Measurements from ENCODE around the gene TRIM2.

TRIM2 gene

DNA sequence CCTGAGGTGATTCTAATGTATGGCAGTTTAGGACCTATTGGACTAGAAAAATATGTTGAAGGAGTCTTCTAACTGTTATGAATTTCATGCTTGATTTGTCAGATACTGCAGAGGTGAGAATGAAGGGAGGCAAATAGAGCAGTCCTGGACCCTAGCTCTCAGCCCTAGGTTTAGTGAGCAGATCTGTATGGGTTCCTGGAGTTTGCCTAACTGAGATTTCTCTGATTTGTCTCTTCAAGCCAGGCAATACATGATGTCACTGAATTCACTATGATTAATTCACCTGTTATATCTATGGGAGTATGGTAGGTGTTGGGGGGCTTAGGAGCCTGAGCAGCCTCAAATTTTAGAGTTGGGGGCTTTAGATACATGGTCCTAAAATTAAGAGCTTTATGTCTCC, 142.9 kb downstream of the TRIM2 start:
- Histone ChIP-seq H3K4me2 (ENCODE audit: low read depth, low read length) (no peak overlapping the region), H2AFZ (ENCODE audit: low read length) (no peak overlapping the region), H3K9me3 (replicated peaks; ENCODE audit: insufficient read depth, low read length) (no peaks in the 10 kb centered on the region), H3K9ac (ENCODE audit: low read length) (no peak overlapping the region), H4K20me1 (ENCODE audit: insufficient read depth, low read length) (no peaks in the 10 kb centered on the region), H3K79me2 (ENCODE audit: low read length) (peaks cover 26% of the 10 kb centered on the region), H3F3A (ENCODE audit: insufficient read depth, low read length) (0 out of 2 replicates have a peak, but pooled peaks cover 7% of the 10 kb centered on the region), H3K4me3 (ENCODE audit: low read length) (no peak overlapping the region), H3K36me3 (replicated peaks; ENCODE audit: insufficient read depth, low read length) (no peaks in the 10 kb centered on the region), H3K27me3 (replicated peaks; ENCODE audit: insufficient read depth, low read length) (no peaks in the 10 kb centered on the region), H3K4me1 (ENCODE audit: low read length) (peaks cover 6% of the 10 kb centered on the region; the same call in 1 of the 2 replicates), H3K27ac (ENCODE audit: low read length) (no peak overlapping the region), H3K9me2 (replicated peaks; ENCODE audit: insufficient read depth, low read length) (no peaks in the 10 kb centered on the region)
- TF ChIP-seq EZH2phosphoT487 (IDR thresholded peaks at IDR 0.05; ENCODE audit: low read length) (no peak), EZH2 (optimal IDR thresholded peaks at IDR 0.05; ENCODE audit: low read depth, low read length) (no peak)
- no peak for DNase-seq

- Histone ChIP-seq H3K9me2 (replicated peaks; ENCODE audit: insufficient read depth, low read length) (no peaks in the 10 kb centered on the region), H3K27me3 (replicated peaks; ENCODE audit: insufficient read depth, low read length) (no peaks in the 10 kb centered on the region), H4K20me1 (ENCODE audit: insufficient read depth, low read length) (no peaks in the 10 kb centered on the region), H3K4me2 (ENCODE audit: low read depth, low read length) (no peak overlapping the region), H3K36me3 (replicated peaks; ENCODE audit: insufficient read depth, low read length) (no peaks in the 10 kb centered on the region), H3F3A (ENCODE audit: insufficient read depth, low read length) (0 out of 2 replicates have a peak, but pooled peaks cover 7% of the 10 kb centered on the region), H2AFZ (ENCODE audit: low read length) (no peak overlapping the region), H3K9ac (ENCODE audit: low read length) (no peak overlapping the region), H3K4me3 (ENCODE audit: low read length) (no peak overlapping the region), H3K27ac (ENCODE audit: low read length) (no peak overlapping the region), H3K4me1 (ENCODE audit: low read length) (0 out of 2 replicates have a peak, but pooled peaks cover 6% of the 10 kb centered on the region), H3K79me2 (ENCODE audit: low read length) (peaks cover 26% of the 10 kb centered on the region), H3K9me3 (replicated peaks; ENCODE audit: insufficient read depth, low read length) (no peaks in the 10 kb centered on the region)
- DNase-seq: no peak
- TF ChIP-seq EZH2 (optimal IDR thresholded peaks at IDR 0.05; ENCODE audit: low read depth, low read length) (no peak), EZH2phosphoT487 (IDR thresholded peaks at IDR 0.05; ENCODE audit: low read length) (no peak), CTCF (IDR thresholded peaks at IDR 0.05; ENCODE audit: low read length) (no peak)
Observed at GRCh38 chr4:153348006-153348405, 143.8 kb downstream of the TRIM2 start.

GRCh38 chr4:153349206-153349805, 145.1 kb downstream of the TRIM2 start:
- H3K9ac ChIP-seq (ENCODE audit: low read length): no peak overlapping the region
- H3F3A ChIP-seq (ENCODE audit: insufficient read depth, low read length): 0 out of 2 replicates have a peak, but pooled peaks cover 7% of the 10 kb centered on the region
- no peaks in the 10 kb centered on the region for H3K9me3 ChIP-seq (replicated peaks; ENCODE audit: insufficient read depth, low read length)
- 0 out of 2 replicates have a peak, but pooled peaks cover 6% of the 10 kb centered on the region for H3K4me1 ChIP-seq (ENCODE audit: low read length)
- no peak overlapping the region for H3K4me3 ChIP-seq (ENCODE audit: low read length)
- H3K27ac ChIP-seq (ENCODE audit: low read length): no peak overlapping the region
- DNase-seq: no peak
- no peak overlapping the region for H3K4me2 ChIP-seq (ENCODE audit: low read depth, low read length)
- no peaks in the 10 kb centered on the region for H3K27me3 ChIP-seq (replicated peaks; ENCODE audit: insufficient read depth, low read length)
- TF ChIP-seq CTCF (IDR thresholded peaks at IDR 0.05; ENCODE audit: low read length) (no peak), EZH2phosphoT487 (IDR thresholded peaks at IDR 0.05; ENCODE audit: low read length) (no peak), EZH2 (optimal IDR thresholded peaks at IDR 0.05; ENCODE audit: low read depth, low read length) (no peak)
- H3K9me2 ChIP-seq (replicated peaks; ENCODE audit: insufficient read depth, low read length): no peaks in the 10 kb centered on the region
- H2AFZ ChIP-seq (ENCODE audit: low read length): no peak overlapping the region
- H3K79me2 ChIP-seq (ENCODE audit: low read length): peaks cover 26% of the 10 kb centered on the region
- no peaks in the 10 kb centered on the region for H4K20me1 ChIP-seq (ENCODE audit: insufficient read depth, low read length)
- no peaks in the 10 kb centered on the region for H3K36me3 ChIP-seq (replicated peaks; ENCODE audit: insufficient read depth, low read length)

GRCh38 chr4:153362184-153362583, 157.9 kb downstream of the TRIM2 start:
- no peaks in the 10 kb centered on the region for H3F3A ChIP-seq (ENCODE audit: insufficient read depth, low read length)
- H3K27me3 ChIP-seq (replicated peaks; ENCODE audit: insufficient read depth, low read length): no peaks in the 10 kb centered on the region
- H4K20me1 ChIP-seq (ENCODE audit: insufficient read depth, low read length): no peaks in the 10 kb centered on the region
- H3K9me2 ChIP-seq (replicated peaks; ENCODE audit: insufficient read depth, low read length): no peaks in the 10 kb centered on the region
- H3K79me2 ChIP-seq (ENCODE audit: low read length): no peaks in the 10 kb centered on the region
- no peaks in the 10 kb centered on the region for H3K9me3 ChIP-seq (replicated peaks; ENCODE audit: insufficient read depth, low read length)
- H3K4me1 ChIP-seq (ENCODE audit: low read length): no peaks in the 10 kb centered on the region
- no peak overlapping the region for H3K27ac ChIP-seq (ENCODE audit: low read length)
- no peak overlapping the region for H3K4me2 ChIP-seq (ENCODE audit: low read depth, low read length)
- no peak for DNase-seq
- H3K4me3 ChIP-seq (ENCODE audit: low read length): no peak overlapping the region
- no peak overlapping the region for H2AFZ ChIP-seq (ENCODE audit: low read length)
- no peak overlapping the region for H3K9ac ChIP-seq (ENCODE audit: low read length)
- no peaks in the 10 kb centered on the region for H3K36me3 ChIP-seq (replicated peaks; ENCODE audit: insufficient read depth, low read length)
- TF ChIP-seq CTCF (IDR thresholded peaks at IDR 0.05; ENCODE audit: low read length) (no peak), EZH2phosphoT487 (IDR thresholded peaks at IDR 0.05; ENCODE audit: low read length) (no peak), EZH2 (optimal IDR thresholded peaks at IDR 0.05; ENCODE audit: low read depth, low read length) (no peak)
